H1 (cell line): Measurements from ENCODE around the gene COQ8B. TPM values are rescaled to one million over a fixed set of nuclear protein-coding genes. Genes with fewer than 3 reads are reported as not detected.

Experiments
- ATF2 ChIP-seq: IDR thresholded peaks from 2 replicates; pipeline ENCODE4 v1.6.1; 2012; ENCODE audit warnings: low read length, inconsistent platforms
- CHD1 ChIP-seq: IDR thresholded peaks from 2 replicates; pipeline ENCODE4 v1.6.1; 2012; ENCODE audit warnings: low read depth, low read length, improper control_type of control experiment
- FOSL1 ChIP-seq: IDR thresholded peaks from 2 replicates; pipeline ENCODE4 v1.6.1; 2011; ENCODE audit warnings: mild to moderate bottlenecking, low read depth, low read length, moderate library complexity; ENCODE audit not compliant: insufficient read depth
- KDM4A ChIP-seq: IDR thresholded peaks from one replicate; pipeline ENCODE4 v1.7.1; 2012; ENCODE audit warnings: low read depth, mild to moderate bottlenecking, moderate library complexity, low read length, inconsistent platforms; ENCODE audit not compliant: severe bottlenecking
- MAFK ChIP-seq: IDR thresholded peaks from 2 replicates; pipeline ENCODE4 v1.6.1; 2012; ENCODE audit warnings: low read depth, mild to moderate bottlenecking, improper control_type of control experiment, low read length
- polyA plus RNA-seq, 7 experiments: library from polyadenylated mRNA; depleted of rRNA in 3 of 7; stranded (reverse) in 5 of 7; unstranded in 2 of 7; fragments of >200 nt in 5 of 7; fragments of 200-250 nt in 2 of 7; gene quantifications; 1 replicate in 5 of 7; 2 replicates in 1 of 7; 4 replicates in 1 of 7; pipeline versions ENCODE4 v1.2.1 to v1.2.3, GENCODE V29; 2011 to 2013; ENCODE audit warnings: missing spikeins in 2 of 7, mixed read lengths in 2 of 7
- total RNA-seq: library from RNA; stranded (reverse); fragmentation: NEBNext Ultra II Directional; extraction: Animal tissue kit (Norgen Biotek cat#: 25700); gene quantifications from 2 replicates; pipeline ENCODE4 v1.2.1, GENCODE V29; 2021

The COQ8B gene
- total and polyA plus RNA-seq, 2 of the 8 experiments (the other 6 are each of a cell fraction or from before 2014, with no cell fraction given) = 41.7 to 46.1 TPM

GRCh38 chr19:40673397-40673796, 43.3 kb downstream of the COQ8B start (continued):
- TF ChIP-seq CHD1 = no peak
- no peak for TF ChIP-seq KDM4A
- TF ChIP-seq ATF2 = no peak
- TF ChIP-seq MAFK = no peak
- no peak for TF ChIP-seq FOSL1
